ENCODE data around the gene RAB20.

DNA sequence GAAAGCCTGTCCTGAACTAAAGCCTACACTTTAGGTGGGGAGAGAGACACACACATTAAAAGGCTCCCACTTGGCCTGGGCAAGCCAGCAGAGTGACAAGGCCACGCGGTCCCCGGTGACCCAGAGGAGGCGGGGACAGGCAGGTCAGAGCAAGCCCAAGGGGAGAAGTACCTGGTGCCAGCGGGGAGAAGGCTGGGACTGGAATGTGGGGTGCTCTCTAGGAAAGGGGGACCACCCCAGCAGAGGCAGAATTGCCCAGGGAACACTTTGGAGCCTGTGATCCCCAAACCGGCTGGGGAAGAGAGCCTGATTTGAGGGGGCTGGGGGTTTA, 82.3 kb downstream of the RAB20 start:
- TF ChIP-seq, protein P1, sequence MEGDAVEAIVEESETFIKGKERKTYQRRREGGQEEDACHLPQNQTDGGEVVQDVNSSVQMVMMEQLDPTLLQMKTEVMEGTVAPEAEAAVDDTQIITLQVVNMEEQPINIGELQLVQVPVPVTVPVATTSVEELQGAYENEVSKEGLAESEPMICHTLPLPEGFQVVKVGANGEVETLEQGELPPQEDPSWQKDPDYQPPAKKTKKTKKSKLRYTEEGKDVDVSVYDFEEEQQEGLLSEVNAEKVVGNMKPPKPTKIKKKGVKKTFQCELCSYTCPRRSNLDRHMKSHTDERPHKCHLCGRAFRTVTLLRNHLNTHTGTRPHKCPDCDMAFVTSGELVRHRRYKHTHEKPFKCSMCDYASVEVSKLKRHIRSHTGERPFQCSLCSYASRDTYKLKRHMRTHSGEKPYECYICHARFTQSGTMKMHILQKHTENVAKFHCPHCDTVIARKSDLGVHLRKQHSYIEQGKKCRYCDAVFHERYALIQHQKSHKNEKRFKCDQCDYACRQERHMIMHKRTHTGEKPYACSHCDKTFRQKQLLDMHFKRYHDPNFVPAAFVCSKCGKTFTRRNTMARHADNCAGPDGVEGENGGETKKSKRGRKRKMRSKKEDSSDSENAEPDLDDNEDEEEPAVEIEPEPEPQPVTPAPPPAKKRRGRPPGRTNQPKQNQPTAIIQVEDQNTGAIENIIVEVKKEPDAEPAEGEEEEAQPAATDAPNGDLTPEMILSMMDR (conservative IDR thresholded peaks at IDR 0.05; ENCODE audit: low read depth, low read length), result no peak
- TF ChIP-seq EZH2 (IDR thresholded peaks at IDR 0.05; ENCODE audit: borderline replicate concordance, low read depth, low read length, poor library complexity, severe bottlenecking), result no peak
